Measurements from ENCODE around the gene BATF. TPM values are rescaled to one million over a fixed set of nuclear protein-coding genes. Genes with fewer than 3 reads are reported as not detected.

The BATF gene
- total RNA-seq, 2 experiments from 2014 or later, result 178 to 179 TPM

GRCh38 chr14:75539162-75539560, 16.9 kb downstream of the BATF start:
- DNase-seq, result no peak
- H3K27me3 Mint-ChIP-seq (ENCODE audit: low read depth), result no peaks in the 10 kb centered on the region
- H3K4me3 Mint-ChIP-seq, result peak overlapping the region; percentile 44
- CTCF ChIA-PET, result interaction anchor here (0.7 to 9.4 kb wide), 9 partner anchors 12 to 60 kb away, joined by 3 to 79 read pairs (median 4); partner anchors contain the start of gene BATF
- intact Hi-C loops (cut with micrococcal nuclease), result no loop called here
- H3K4me1 Mint-ChIP-seq (ENCODE audit: low read depth), result peaks cover 86% of the 10 kb centered on the region
- H3K36me3 Mint-ChIP-seq (ENCODE audit: low read depth), result peaks cover 66% of the 10 kb centered on the region
- peak overlapping the region; percentile 99 for H3K27ac Mint-ChIP-seq
- no peaks in the 10 kb centered on the region for H3K9me3 Mint-ChIP-seq

- Mint-ChIP-seq H3K27me3 (ENCODE audit: low read depth) (no peaks in the 10 kb centered on the region), H3K4me3 (peak overlapping the region; percentile 66), H3K9me3 (no peaks in the 10 kb centered on the region), H3K36me3 (ENCODE audit: low read depth) (peaks cover 69% of the 10 kb centered on the region), H3K4me1 (ENCODE audit: low read depth) (peaks cover 83% of the 10 kb centered on the region), H3K27ac (peak overlapping the region; percentile 99)
- peak; percentile 69 for DNase-seq
- intact Hi-C loops (cut with micrococcal nuclease), result loop anchor here (1.0 to 5.0 kb wide), 2 partner anchors 9 to 1502 kb away; no protein-coding TSS in a partner anchor
- CTCF ChIA-PET, result interaction anchor here (0.7 to 9.4 kb wide), 10 partner anchors 12 to 60 kb away, joined by 3 to 79 read pairs (median 4); partner anchors contain the start of gene BATF
Observed at GRCh38 chr14:75539561-75540478, 17.6 kb downstream of the BATF start.

GRCh38 chr14:75540479-75540851, 18.2 kb downstream of the BATF start:
- H3K4me1 Mint-ChIP-seq (ENCODE audit: low read depth), result peaks cover 79% of the 10 kb centered on the region
- intact Hi-C loops (cut with micrococcal nuclease), result loop anchor here (1.0 to 5.0 kb wide), 2 partner anchors 9 to 1502 kb away; no protein-coding TSS in a partner anchor
- H3K27ac Mint-ChIP-seq, result peak overlapping the region; percentile 99
- H3K27me3 Mint-ChIP-seq (ENCODE audit: low read depth), result no peaks in the 10 kb centered on the region
- peaks cover 67% of the 10 kb centered on the region for H3K36me3 Mint-ChIP-seq (ENCODE audit: low read depth)
- CTCF ChIA-PET, result interaction anchor here (0.6 to 9.4 kb wide), 7 partner anchors 13 to 110 kb away, joined by 3 to 79 read pairs (median 8); partner anchors contain the start of gene BATF
- H3K4me3 Mint-ChIP-seq, result peak overlapping the region; percentile 66
- DNase-seq, result no peak
- no peaks in the 10 kb centered on the region for H3K9me3 Mint-ChIP-seq

GRCh38 chr14:75542588-75543091, 20.4 kb downstream of the BATF start:
- Mint-ChIP-seq H3K4me3 (peak overlapping the region; percentile 65), H3K27me3 (ENCODE audit: low read depth) (no peaks in the 10 kb centered on the region), H3K27ac (peak overlapping the region; percentile 99), H3K4me1 (ENCODE audit: low read depth) (peaks cover 84% of the 10 kb centered on the region), H3K36me3 (ENCODE audit: low read depth) (peaks cover 71% of the 10 kb centered on the region), H3K9me3 (no peaks in the 10 kb centered on the region)
- intact Hi-C loops (cut with micrococcal nuclease), result loop anchor here (1.0 to 5.0 kb wide), 9 partner anchors 17 to 1500 kb away; partner anchors contain the start of genes BATF, ERG28 and TMED10
- peak; percentile 97 for DNase-seq
- CTCF ChIA-PET, result interaction anchor here (0.9 to 9.4 kb wide), 10 partner anchors 10 to 113 kb away, joined by 3 to 79 read pairs (median 6); partner anchors contain the start of gene BATF

- H3K36me3 Mint-ChIP-seq (ENCODE audit: low read depth), result peaks cover 73% of the 10 kb centered on the region
- peak overlapping the region; percentile 65 for H3K4me3 Mint-ChIP-seq
- peak overlapping the region; percentile 99 for H3K27ac Mint-ChIP-seq
- H3K4me1 Mint-ChIP-seq (ENCODE audit: low read depth), result peaks cover 86% of the 10 kb centered on the region
- no peaks in the 10 kb centered on the region for H3K9me3 Mint-ChIP-seq
- H3K27me3 Mint-ChIP-seq (ENCODE audit: low read depth), result no peaks in the 10 kb centered on the region
- no peak for DNase-seq
- intact Hi-C loops (cut with micrococcal nuclease), result loop anchor here (1.0 to 5.0 kb wide), 4 partner anchors 16 to 1499 kb away; partner anchors contain the start of gene TMED10
- CTCF ChIA-PET, result interaction anchor here (0.9 to 9.4 kb wide), 7 partner anchors 9 to 54 kb away, joined by 3 to 79 read pairs (median 6); partner anchors contain the start of gene BATF
Observed at GRCh38 chr14:75543253-75543652, 21.0 kb downstream of the BATF start.

- CTCF ChIA-PET, result interaction anchor here (0.6 to 9.4 kb wide), 5 partner anchors 17 to 41 kb away, joined by 3 to 79 read pairs (median 12); partner anchors contain the start of gene BATF
- intact Hi-C loops (cut with micrococcal nuclease), result loop anchor here (1.0 to 5.0 kb wide), 4 partner anchors 16 to 1499 kb away; partner anchors contain the start of gene TMED10
- DNase-seq, result no peak
- H3K4me1 Mint-ChIP-seq (ENCODE audit: low read depth), result peaks cover 86% of the 10 kb centered on the region
- no peaks in the 10 kb centered on the region for H3K9me3 Mint-ChIP-seq
- H3K27ac Mint-ChIP-seq, result peak overlapping the region; percentile 99
- H3K4me3 Mint-ChIP-seq, result peak overlapping the region; percentile 26
- H3K36me3 Mint-ChIP-seq (ENCODE audit: low read depth), result peaks cover 72% of the 10 kb centered on the region
- no peaks in the 10 kb centered on the region for H3K27me3 Mint-ChIP-seq (ENCODE audit: low read depth)
Observed at GRCh38 chr14:75543786-75544185, 21.5 kb downstream of the BATF start.

- H3K27ac Mint-ChIP-seq, result peak overlapping the region; percentile 56
- no peaks in the 10 kb centered on the region for H3K9me3 Mint-ChIP-seq
- intact Hi-C loops (cut with micrococcal nuclease), result no loop called here
- peak; percentile 1 for DNase-seq
- H3K27me3 Mint-ChIP-seq (ENCODE audit: low read depth), result no peaks in the 10 kb centered on the region
- CTCF ChIA-PET, result interaction anchor here (9.4 kb wide), 1 partner anchor 15 kb away, joined by 79 read pairs; no protein-coding TSS in a partner anchor
- no peak overlapping the region for H3K4me3 Mint-ChIP-seq
- H3K4me1 Mint-ChIP-seq (ENCODE audit: low read depth), result peaks cover 75% of the 10 kb centered on the region
- peaks cover 59% of the 10 kb centered on the region for H3K36me3 Mint-ChIP-seq (ENCODE audit: low read depth)
Observed at GRCh38 chr14:75545907-75546306, 23.6 kb downstream of the BATF start.

- Mint-ChIP-seq H3K9me3 (no peaks in the 10 kb centered on the region), H3K4me1 (ENCODE audit: low read depth) (peaks cover 59% of the 10 kb centered on the region), H3K27me3 (ENCODE audit: low read depth) (no peaks in the 10 kb centered on the region), H3K4me3 (no peak overlapping the region), H3K36me3 (ENCODE audit: low read depth) (peaks cover 43% of the 10 kb centered on the region), H3K27ac (peak overlapping the region; percentile 73)
- CTCF ChIA-PET, result interaction anchor here (0.9 to 9.4 kb wide), 2 partner anchors 14 to 19 kb away, joined by 3 to 79 read pairs; no protein-coding TSS in a partner anchor
- peak; percentile 4 for DNase-seq
- intact Hi-C loops (cut with micrococcal nuclease), result no loop called here
Observed at GRCh38 chr14:75547552-75548250, 25.4 kb downstream of the BATF start.

GRCh38 chr14:75548544-75548943, 26.3 kb downstream of the BATF start:
- H3K27ac Mint-ChIP-seq, result peak overlapping the region; percentile 73
- no peaks in the 10 kb centered on the region for H3K9me3 Mint-ChIP-seq
- no peak overlapping the region for H3K4me3 Mint-ChIP-seq
- DNase-seq, result no peak
- peaks cover 55% of the 10 kb centered on the region for H3K4me1 Mint-ChIP-seq (ENCODE audit: low read depth)
- intact Hi-C loops (cut with micrococcal nuclease), result no loop called here
- H3K36me3 Mint-ChIP-seq (ENCODE audit: low read depth), result peaks cover 41% of the 10 kb centered on the region
- H3K27me3 Mint-ChIP-seq (ENCODE audit: low read depth), result no peaks in the 10 kb centered on the region
- CTCF ChIA-PET, result interaction anchor here (0.9 to 2.2 kb wide), 4 partner anchors 11 to 31 kb away, joined by 3 to 13 read pairs (median 4); no protein-coding TSS in a partner anchor

- peak overlapping the region; percentile 77 for H3K27ac Mint-ChIP-seq
- no peaks in the 10 kb centered on the region for H3K9me3 Mint-ChIP-seq
- intact Hi-C loops (cut with micrococcal nuclease), result no loop called here
- peaks cover 38% of the 10 kb centered on the region for H3K36me3 Mint-ChIP-seq (ENCODE audit: low read depth)
- peaks cover 52% of the 10 kb centered on the region for H3K4me1 Mint-ChIP-seq (ENCODE audit: low read depth)
- peak; percentile 58 for DNase-seq
- H3K4me3 Mint-ChIP-seq, result no peak overlapping the region
- H3K27me3 Mint-ChIP-seq (ENCODE audit: low read depth), result no peaks in the 10 kb centered on the region
- CTCF ChIA-PET, result interaction anchor here (0.9 to 2.2 kb wide), 4 partner anchors 11 to 31 kb away, joined by 3 to 13 read pairs (median 4); no protein-coding TSS in a partner anchor
Observed at GRCh38 chr14:75549169-75549568, 26.9 kb downstream of the BATF start.

GRCh38 chr14:75551021-75551420, 28.8 kb downstream of the BATF start:
- CTCF ChIA-PET, result interaction anchor here (2.3 kb wide), 1 partner anchor 10 kb away, joined by 12 read pairs; no protein-coding TSS in a partner anchor
- H3K27me3 Mint-ChIP-seq (ENCODE audit: low read depth), result no peaks in the 10 kb centered on the region
- no peaks in the 10 kb centered on the region for H3K9me3 Mint-ChIP-seq
- H3K27ac Mint-ChIP-seq, result peak overlapping the region; percentile 2
- DNase-seq, result no peak
- H3K4me1 Mint-ChIP-seq (ENCODE audit: low read depth), result peaks cover 50% of the 10 kb centered on the region
- H3K36me3 Mint-ChIP-seq (ENCODE audit: low read depth), result peaks cover 25% of the 10 kb centered on the region
- intact Hi-C loops (cut with micrococcal nuclease), result no loop called here
- H3K4me3 Mint-ChIP-seq, result no peak overlapping the region

Data from activated naive CD4-positive, alpha-beta T cell treated with anti-CD3 and anti-CD28 coated beads for 36 hours (primary cell).